Hematopoietic multipotent progenitor cell (in vitro differentiated cells): ENCODE measurements around the gene LTBP1. TPM values are rescaled to one million over a fixed set of nuclear protein-coding genes. Genes with fewer than 3 reads are reported as not detected.

ENCODE experiments used
- DNase-seq, 3 donors: peaks; one replicate each; pipeline ENCODE4 v3.0.0-alpha.2; 2011 to 2015; ENCODE audit warnings: low read depth in 2 of 3, low spot score in 2 of 3
- total RNA-seq: library from RNA; depleted of rRNA; stranded (reverse); fragments of >200 nt; gene quantifications from one replicate; pipeline ENCODE4 v1.2.3, GENCODE V29; 2012

LTBP1 gene
- total RNA-seq, 1 donor, result 4.3 TPM

DNA sequence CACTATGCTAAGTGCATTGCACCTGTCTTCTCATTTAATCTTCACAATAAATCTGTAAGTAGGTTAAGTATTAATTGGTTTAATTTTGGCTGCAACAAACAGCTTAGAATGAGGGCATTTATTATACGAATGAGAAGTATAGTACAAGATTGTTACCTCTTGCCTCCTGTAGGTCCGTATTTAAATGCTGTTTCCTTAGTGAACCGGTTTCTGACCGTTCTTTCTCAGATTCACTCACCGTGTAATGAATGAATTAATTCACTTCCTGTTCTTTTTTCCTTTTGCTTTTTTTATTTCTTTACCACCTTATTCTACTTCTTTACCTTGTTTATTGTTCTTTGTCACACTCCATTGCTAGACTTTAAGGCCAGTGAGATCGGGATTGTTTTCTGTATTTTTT, 375.9 kb downstream of the LTBP1 start:
- DNase-seq, result no peak

DNA sequence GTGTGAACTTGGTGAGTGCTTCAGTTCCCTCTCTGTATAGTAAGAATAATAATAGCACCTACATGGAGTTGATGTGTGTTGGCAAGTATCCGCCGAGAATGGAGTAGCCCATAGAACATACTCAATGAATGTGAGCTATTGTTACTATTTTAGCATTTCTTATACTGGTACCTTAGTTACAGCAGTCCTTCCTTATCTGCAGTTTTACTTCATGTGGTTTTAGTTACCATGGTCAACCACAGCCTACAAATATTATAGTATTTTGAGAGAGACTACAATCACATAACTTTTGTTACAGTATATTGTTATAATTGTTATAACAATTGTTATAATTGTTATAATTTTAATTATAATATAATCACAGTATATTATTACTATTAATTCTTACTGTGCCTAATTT, 377.2 kb downstream of the LTBP1 start:
- peak in 1 of 3 donors; percentile 39 for DNase-seq

DNA sequence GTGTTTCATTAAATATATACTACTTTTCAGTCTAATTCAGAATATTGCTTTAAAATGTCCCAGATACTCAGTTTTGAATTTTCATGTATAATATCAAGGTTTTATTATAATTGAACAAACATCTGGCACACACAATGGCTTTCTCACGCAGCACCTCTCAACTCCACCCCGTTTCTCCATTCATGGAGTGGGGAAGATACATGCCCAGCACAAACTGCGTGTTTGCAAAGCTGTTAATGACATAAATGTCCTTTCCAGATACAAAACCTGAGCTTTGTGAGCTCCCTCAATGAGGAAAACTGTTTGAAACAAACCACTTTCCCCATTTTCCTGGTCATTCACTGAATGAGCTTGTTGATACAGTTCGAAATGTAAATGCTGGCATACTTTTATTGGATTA, 379.3 kb downstream of the LTBP1 start:
- no peak for DNase-seq

DNA sequence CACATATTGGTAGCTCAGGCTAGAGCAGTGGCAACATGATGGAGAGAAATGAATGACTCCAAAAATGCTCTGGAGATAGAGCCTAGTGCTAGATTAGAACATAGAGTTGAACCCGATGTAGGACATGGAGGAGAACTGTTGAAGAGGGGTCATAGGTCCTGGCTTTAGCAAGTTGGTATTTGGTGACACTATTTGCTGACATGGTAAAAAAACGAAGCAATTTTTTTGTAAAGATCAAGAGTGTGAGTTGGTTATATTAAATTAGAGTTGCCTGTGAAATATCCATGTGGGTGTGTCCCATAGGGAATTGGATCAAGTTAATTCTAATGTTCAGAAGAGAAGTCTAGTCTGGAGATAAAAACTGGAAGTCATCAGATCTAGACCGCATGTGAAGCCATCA, 386.7 kb downstream of the LTBP1 start:
- no peak for DNase-seq

DNA sequence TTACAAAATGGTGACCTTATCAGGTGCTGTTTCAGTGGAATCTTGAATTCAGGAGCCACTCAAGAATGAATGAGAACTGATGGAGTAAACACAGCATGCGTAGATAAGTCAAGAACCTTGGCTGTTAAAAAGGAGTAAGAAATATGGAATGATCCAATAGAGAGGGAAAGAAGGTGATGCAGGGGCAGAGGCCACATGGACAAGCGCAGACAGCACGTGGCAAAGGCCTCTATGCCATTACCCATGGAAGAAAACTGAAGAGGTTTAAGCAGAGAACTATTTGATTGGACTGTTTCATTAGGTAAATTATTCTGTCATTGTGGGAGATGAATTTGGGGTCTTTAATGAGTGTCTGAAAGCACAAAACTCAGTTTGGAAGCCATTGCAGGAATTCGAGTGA, 387.3 kb downstream of the LTBP1 start:
- DNase-seq, result no peak

DNA sequence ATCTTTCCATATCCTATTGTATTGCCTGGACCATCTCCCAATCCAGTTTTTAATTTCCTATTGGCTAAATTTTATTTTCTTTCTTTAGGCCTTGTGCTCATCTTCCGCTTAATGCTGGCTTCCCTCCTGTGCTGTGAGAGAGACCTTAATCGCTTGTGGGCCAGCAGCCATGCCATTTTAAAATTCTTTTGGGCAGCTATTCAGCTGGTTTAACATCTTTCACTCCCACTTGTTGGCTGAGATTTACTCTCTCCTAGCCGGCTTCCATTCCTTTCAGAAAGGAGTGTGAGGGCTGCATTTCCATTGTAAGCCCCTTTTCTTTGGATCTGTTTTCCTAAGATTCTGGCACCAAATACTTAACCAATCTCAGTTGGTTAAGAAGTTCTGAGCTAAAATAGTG, 388.8 kb downstream of the LTBP1 start:
- DNase-seq, result no peak

DNA sequence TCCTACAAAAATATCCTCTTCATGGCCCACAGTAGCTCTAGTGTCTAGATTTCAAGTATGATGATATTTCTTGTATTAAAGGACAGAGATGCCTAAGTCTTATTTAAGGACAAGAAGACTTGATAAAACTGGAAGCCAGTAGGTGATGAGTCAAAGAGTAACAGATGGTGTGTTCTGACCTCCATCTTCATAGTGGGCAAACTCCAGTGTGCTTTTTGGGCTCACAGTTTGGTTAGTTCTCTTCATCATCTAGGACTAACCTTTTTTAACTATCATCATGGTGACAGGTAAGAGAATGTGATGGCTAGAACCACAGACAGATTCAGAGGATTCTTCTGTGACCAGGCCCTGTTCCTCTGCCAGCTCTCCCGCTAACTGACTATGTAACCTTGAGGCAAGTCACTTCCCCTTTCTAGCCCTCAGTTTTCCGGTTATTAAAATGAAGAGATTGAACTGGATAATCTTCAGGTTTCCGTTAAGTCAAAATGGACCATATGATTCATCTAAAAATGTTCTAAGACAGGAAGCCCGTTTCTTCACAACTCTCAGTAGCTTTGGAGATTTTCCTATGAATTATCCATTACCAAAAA, 389.4 kb downstream of the LTBP1 start:
- peak in 2 of 3 donors; percentile 51 to 76 for DNase-seq

DNA sequence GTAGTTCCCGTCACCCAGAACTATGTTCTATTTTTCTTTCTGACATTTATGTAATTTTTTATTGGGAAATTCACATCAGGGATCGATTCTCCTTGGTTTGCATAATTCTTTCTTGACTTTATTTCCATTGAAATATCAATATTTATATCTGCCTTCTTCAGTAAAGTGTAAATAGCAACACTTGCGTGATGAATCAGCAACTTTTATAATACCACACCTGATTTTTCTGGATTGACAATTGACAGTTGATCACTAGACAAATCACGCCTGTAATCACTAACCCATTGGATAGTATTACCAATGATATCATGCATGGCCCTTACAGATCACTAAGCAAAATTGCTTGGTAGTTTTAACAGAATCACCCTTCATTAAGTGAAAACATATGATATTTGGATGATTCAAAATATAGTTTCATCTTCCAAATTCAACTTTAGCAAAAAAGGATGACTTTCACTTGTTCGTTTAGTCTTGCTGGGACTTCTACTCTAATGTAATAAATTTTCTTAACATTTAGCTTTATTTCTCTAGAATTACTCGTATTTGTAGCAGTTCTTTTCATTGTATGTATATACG, 390.7 kb downstream of the LTBP1 start:
- no peak for DNase-seq

DNA sequence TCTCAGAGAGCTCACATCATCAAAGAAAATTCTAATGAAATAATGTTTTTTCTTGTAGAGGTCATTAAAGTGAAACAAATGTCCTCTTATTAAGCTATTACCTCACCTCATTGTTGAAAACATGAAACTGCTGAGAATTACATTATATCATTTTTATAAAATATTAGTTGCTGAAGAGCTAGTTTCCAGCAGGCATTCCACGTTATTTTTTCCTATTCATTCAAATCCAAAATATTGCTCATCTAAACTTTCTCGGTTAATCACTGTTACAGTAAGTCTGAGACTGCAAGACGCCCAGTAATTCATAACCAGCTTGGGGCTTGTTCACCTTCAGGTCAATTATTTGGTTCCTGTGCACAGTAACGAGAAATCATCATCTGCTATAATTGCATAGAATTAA, 391.2 kb downstream of the LTBP1 start:
- DNase-seq, result no peak

DNA sequence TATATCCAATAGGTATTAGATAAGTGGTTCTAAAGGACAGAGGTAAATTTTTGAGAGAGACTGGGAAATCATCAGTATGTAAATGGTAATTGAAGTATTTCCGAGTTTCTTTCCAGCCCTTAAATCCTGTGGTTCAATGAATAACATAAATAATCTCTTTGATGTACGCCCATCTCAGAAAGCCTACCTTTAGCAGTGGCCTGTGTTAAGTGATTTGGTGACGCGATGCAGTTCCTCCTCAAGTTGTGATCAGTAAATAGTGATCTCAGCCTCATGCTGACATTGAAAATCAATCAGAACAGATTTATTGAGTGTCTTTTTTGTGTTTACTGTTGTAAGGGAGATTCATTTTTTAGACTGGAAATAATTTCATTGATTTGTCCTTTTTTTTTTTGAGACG, 392.5 kb downstream of the LTBP1 start:
- no peak for DNase-seq

DNA sequence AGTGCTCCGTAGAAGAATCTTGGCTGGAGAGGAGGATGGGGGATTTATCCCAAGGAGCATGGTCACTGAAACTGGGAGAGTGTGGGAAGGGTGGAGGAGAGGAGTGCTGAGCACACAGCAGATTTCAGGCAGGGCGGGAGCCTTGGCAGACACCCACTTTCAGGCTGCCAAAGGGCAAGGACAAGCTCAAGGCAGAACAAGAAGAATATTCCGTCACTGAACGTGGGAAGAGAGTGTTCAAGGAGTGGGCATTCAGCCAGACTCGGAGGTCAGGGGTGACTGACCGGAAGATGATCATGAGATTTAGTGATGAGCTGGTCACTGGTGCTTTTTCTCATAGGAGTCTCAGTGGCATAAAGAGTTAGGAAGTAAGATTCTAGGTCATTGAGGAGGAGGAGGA, 393.5 kb downstream of the LTBP1 start:
- no peak for DNase-seq

DNA sequence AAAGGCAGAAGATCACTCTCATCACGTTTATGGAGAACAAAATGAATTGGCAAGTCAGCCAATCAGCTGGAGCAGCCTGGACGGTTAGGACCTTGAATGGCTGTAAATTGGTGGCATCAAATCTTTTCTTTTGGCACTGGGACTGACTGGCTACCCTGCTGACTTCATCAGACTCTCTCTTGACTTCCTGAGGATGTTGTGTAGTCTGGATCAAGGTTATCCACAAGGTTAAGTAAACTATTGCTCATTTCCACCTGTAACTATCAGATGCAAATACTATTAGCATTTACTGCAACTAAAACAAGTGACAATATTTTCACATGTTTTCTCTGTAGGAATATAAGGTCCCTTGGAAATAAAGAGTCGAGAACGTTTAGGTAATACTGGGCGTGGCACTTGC, 395.4 kb downstream of the LTBP1 start:
- DNase-seq, result no peak

DNA sequence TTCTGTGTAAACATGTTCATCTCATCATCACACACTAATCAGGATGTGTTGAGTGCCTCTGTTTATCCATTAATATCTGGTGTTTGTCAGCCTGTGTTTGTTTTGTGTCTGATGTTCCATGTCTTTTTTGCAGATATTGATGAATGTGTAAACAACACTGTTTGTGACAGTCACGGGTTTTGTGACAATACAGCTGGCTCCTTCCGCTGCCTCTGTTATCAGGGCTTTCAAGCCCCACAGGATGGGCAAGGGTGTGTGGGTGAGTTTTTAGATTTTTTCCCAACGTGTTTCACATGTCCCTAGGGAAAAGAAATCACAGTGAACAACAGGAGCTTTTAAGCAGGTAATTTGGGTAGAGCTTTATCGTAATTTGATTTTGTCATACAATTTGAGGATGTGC, 396.0 kb downstream of the LTBP1 start:
- no peak for DNase-seq

DNA sequence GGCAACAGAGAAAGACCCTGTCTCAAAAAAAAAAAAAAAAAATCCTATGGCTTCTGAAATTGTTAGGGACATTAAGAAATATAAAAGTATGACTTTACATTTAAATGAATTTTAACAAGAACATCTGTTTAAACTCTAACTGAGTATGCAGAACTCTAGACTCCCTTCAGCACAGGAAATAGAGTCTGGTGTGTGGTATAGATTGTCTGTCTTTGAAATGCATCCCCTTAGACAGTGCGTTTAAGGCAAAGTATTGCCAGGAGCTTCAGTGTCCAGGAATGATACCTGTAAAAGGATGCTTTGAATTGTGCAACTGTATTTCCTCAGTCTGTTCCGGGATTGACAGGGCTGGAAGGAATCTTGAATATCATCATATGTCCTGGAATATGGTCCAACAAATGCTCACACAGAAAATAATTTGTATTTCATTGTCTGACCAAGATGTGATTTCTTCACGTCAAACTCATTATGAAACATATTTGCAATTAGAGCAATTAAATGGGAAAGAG, 396.7 kb downstream of the LTBP1 start:
- DNase-seq, result no peak

DNA sequence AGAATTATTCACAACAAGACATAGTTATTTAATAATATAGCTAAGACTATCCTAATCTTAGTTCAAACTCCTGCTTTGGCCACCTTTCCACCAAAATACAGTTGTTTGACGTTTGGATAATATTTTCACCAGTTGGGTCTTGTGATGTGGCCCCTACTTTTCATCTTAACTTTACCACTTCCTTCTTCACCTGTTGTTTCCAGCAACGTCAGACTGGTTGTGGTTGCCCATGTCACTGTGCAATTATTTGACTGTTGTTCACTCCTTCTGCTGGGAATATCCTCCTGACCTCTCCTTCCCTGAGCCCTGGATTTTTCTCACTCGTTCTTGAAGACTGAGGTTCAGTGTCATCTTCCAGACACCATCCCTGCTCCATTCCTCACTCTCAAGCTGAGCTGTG, 397.5 kb downstream of the LTBP1 start:
- no peak for DNase-seq

DNA sequence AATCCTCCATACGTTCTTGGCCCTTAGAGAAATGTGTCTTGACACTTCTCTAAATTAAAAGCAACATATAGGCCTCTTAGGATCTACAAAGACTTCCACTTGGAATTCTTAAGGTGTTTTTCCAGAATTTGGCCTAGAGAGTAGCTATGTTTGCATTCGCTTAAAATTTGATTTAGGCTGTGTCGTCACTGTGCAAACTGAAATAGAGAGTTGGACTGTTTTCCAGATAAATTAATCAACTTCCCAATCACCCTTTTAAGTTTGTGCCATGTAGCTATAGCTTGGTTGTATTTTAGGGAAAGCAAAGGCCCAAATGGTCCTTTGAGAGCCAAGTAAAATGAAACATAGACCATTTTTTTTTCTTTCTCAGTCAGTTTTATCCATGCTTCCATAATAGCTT, 401.1 kb downstream of the LTBP1 start:
- no peak for DNase-seq

DNA sequence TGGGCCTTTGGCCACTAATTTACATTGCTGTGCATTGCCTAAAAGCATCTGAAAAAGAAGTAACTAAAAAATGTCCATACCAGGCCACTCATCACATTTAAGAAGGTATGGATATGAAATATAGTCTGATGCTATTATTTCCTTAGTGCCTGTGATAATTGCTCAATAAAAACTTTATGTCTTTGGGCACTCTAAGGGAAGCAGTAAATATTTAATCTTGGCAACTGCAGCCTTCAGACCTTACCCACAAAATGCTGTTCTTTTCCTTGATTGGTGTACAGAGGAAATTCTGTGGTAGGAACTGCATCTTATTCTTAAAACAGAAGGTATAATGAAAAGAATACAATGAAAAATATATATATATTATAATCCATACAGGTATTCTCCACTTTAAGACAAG, 403.9 kb downstream of the LTBP1 start:
- no peak for DNase-seq

DNA sequence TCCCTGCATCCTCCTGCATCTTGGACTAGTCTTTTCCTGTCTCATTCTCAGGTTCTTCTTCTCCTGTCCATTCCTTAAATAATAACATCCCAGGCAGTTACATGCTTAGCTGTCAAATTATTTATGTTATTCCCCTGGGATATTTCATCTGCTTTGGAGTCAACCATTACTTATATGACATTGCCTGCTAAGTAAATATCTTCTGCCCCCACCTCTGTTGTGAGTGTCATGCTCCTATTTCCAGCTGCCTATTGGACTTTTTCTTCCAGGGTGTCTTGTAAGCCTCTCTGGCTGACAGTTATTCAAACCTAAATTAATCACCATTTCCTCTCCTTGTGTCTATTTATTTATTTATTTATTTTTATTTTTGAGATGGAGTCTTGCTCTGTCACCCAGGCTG, 405.0 kb downstream of the LTBP1 start:
- no peak for DNase-seq

DNA sequence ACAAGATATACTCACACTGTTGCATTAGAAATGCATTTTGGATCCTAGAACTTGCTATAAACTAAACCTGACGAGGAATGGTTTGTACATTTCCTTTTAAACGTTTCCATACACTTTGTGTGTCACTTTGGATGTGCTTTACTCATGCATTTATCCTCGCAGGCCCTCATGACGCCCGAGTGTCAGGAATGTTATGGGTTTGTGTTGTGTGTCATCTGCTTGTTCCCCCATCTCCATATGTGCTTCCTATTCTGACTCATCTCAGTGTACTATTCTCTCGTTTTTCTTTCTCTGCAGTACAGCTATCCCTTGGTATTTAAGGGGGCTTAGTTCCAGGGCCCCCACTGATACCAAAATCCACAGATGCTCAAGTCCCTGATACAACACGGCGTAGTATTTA, 408.2 kb downstream of the LTBP1 start:
- no peak for DNase-seq

DNA sequence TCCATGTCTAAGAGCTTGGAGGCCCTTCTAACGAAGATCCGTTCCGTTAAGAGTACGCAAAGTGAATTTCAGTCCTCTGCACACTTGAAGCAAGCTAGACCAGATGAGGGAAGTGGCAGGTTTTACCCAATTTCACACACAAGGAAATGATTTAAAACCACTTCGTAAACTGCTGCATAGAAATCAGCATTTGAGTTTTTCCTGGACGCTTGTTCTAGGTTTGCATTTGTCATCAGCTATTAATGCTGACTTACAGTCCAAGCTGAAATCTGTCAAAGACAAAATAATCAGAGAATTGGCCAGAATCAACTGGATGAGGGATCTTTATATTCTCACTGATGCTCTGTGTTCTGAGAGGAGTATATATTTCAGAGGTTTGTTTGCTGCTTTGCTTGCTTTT, 412.1 kb downstream of the LTBP1 start:
- no peak for DNase-seq

DNA sequence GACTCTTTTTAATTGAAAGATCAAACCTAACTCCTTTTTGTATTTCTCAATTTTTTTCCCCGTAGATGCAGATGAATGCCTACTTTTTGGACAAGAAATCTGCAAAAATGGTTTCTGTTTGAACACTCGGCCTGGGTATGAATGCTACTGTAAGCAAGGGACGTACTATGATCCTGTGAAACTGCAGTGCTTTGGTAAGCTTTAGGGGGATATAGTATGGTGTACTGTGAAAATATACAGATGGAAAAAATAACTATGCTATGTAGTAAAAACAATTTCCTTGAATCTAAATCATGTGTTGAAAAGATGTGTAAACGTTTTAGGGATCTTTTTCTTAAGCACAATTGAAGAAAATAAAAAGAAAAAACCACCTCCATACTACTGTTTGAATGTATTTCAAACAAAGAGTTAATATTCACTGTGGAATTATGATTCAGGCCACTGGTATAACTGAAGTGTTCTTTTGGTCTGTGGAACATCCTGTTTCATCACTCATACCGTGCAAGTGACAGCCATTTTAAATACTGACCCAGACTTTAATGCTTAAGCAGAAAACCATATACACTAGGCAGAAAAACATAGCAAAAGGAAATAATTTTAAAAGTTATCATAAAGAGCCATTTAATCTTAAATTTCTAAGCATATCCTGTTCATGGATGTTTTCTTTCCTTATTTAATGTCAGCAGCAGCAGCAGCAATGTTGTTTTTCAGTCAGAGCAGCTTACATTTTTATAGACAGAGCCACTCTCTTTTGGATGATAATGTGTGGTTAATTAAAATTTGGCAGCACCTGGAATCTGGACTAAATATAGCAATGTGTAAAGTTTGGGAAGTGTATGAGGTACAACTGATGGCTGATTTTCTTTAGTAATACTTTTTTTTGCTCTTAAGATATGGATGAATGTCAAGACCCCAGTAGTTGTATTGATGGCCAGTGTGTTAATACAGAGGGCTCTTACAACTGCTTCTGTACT, 416.9 kb downstream of the LTBP1 start:
- no peak for DNase-seq
